ENCODE measurements around the gene ATP13A3.

Gene ATP13A3

DNA sequence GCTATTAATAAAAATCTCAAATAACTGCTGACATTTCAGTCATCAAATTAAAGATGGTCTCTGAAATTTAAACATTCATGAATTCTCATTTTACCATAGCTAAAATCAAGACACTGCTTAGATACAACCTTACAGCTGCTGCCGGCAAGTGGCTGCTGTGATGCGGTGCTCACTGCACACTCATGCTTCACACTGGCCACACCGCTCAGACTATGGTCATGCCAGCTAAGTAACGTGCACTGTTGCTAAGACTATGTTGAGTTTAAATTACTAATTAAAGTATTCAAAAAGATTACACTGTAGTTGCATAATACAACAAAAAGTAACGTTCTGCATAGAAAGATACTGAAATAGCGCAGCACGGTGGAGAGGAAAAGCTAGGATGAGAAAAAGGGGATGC lies 12.1 kb downstream of the ATP13A3 start:
- DNase-seq = no peak

DNA sequence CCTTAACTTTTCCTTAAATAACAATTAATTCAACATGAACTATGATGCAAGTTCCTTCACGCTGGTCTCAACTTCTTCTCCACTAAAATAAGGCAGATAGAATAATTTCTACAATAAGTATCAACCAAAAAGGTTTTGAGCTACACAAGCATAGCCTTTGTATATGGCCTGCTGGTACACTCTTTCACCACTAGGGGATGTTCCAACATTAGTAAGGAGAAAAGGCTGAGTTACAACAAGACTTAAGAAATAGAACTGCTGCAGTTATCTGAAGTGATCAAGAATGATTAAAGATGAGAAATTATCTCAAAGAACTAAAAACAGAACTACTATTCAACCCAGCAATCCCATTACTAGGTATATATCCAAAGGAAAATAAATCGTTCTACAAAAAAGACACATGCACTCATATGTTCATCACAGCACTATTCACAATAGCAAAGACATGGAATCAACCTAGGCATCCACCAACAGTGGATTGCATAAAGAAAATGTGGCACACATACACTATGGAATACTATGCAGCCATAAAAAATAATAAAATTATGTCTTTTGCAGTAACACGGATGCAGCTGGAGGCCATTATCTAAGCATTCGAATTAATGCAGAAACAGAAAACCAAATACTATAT lies 14.4 kb downstream of the ATP13A3 start:
- DNase-seq = no peak

DNA sequence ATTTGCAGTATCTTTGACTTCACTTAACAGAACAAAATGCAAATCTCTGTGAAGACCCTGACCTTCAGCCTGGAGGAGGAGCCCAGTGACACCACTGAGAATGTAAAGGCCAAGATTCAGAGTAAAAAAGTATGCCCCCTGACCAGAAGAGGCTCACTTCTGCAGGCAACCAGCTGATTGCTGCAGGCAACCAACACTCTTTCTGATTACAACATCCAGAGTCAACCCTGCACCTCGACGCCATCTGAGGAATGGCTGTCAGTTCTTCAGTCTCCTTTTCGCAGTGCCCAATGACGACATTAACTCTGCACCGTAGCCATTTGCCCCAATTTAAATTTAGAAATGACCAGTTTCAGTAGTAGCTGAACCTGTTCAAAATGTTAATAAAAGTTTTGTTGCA lies 14.9 kb downstream of the ATP13A3 start:
- DNase-seq = no peak

DNA sequence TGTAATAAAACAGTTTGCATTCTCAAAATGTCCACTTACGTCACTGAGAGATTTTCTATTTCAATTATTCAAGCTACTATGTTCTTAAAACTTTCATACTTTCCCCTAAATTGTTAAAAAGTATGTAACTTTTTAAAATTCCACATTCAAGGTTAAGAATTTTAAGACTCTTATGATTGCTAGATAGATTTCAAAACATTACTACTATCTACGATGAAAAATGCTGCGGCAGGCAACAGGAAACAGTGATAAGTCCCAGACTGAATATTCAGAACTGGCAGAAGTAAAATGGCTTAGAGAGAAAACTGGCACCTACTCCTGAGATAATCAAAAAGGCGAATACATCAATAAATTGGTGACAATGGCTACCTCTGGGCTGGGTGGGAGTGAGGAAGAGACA lies 16.2 kb downstream of the ATP13A3 start:
- no peak for DNase-seq

DNA sequence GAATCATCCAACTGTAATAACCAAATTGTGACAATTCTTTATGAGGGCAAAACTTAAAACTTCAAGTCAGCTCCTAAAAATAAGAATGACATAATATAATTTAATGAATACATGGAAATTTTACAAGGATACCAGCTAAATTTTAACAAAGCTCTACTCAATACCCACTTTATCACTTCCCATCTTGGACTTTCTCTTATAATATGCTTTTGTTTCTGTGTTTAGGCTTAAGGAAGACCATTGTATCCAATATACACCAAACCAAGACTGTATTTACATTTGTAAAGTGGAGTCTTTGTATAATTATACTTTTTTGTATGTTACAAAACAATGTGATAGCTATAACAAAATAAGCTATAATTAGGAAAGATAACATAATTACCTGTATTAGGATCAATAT lies 16.8 kb downstream of the ATP13A3 start:
- DNase-seq = no peak

DNA sequence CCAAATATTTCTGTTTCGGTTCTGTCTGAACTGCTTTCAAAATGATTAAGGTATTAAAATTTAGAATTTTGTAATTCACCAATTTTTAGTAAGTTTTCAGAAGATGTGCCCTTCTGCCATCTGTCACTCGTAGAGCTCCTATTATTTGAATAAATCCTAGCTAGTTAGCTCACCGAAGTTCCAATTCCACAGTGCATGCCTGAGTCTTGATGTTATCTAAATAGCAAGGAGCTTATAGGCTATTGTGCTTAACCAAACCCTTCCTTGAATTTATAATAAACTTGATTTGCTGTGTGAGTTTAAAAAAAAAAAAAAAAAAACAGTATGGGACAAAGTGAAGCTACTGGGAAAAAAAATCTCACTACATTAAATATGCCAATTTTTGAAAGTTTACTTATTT lies 18.7 kb downstream of the ATP13A3 start:
- no peak for DNase-seq

DNA sequence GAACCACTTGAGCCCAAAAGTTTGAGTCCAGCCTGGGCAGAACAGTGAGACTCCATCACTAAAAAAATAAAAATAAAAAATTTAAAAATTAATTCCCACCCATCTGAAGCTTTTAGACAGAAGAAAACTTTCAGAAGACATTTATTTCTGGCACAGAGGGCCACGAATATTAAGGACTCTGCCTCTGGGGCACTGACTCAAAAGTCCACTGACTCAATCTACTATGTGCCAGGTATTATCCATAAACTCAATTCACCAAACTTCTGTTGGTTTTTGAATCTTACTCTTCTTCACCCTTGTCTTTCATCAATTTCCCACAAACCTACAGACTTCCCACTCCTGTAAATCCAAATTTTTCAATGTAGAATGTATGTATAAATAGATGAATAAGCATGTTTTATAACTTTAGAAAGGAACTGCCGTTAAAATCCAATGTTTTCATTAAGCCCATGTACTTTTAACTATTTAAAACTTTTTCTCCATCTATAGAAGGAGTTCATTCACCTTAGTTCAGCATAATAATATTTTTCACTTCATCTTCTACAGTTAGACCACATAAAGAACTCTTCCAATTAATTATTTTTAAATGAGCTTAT lies 19.9 kb downstream of the ATP13A3 start:
- no peak for DNase-seq

DNA sequence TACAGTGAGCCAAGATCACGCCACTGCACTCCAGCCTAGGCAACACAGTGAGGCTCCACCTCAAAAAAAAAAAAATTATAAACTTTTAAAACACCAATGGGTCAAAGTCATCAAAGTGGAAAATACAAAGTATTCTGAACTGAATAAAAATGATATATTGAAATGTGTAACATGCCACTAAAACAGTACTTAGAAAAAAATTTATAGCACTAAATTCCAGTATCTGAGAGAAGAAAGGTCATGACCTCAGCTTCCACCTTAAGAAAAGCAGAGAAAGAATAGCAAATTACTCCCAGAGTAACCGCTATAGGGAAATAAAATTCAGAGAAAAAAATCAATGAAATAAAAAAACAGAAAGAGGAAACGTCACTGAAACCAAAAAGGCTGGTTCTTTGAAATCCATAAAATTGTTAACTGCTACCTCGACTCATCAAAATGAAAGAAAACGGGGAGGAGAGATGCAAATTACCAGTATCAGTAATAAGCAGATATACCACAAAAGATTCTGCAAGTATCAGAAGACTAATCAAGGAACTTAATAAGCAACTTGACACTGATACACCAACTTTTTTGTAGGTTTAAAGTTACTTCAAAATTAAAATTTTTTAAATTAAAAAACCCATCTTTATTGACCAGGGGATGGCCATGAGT lies 20.8 kb downstream of the ATP13A3 start:
- no peak for DNase-seq

DNA sequence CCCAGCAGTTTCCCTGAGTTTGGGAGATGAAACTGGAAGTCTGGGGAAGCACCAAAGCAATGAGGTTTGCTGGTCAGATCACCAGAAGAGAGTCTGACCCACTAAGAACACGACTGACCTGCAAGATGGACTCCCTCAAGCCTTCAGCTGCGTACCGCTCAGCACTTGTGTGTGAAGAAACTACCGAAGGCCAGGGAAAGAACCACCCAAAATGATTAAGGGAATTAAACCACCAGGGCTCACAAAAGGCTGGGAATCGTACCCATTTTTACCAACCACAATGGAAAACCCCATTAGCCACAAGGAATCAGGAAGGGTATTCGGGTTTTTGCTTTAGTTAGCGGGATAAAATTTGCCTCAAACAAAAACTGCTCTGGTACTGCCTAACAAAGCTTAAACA lies 21.6 kb downstream of the ATP13A3 start:
- DNase-seq = no peak

DNA sequence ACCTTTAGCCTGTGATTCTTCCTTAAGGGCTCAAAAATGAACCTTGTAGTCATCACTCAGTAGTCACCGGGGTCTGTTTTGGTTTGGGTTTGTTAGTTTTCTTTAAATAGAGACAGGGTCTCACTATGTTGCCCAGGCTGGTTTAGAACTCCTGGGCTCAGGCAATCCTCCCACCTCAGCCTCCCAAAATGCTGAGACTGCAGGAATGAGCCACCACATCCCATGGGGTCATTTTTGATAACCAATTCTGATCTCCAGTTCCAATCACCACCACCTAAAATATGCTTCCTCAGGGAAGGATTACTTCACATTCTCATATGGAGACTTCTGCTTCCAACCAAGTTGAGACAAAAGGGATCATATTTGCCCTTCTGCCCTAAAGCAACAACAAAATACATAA lies 22.1 kb downstream of the ATP13A3 start:
- no peak for DNase-seq

DNA sequence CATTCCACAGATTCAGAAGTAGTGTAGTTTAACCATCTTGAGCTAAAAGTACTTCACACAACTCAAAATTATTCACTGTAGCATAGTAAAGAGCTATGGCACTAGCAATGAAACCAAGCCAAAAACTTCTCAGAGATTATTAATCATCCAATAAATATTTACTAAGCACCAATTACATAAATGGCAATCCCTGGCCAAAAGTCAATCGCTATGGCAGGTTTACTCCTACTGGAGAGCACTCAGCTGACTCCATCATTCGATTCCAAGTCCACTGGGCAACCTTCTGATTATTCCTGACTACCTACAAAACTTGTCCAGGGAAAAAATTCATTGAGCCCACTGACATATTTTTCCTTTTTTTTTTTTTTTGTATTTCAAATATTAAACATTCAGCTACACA lies 23.9 kb downstream of the ATP13A3 start:
- no peak for DNase-seq

DNA sequence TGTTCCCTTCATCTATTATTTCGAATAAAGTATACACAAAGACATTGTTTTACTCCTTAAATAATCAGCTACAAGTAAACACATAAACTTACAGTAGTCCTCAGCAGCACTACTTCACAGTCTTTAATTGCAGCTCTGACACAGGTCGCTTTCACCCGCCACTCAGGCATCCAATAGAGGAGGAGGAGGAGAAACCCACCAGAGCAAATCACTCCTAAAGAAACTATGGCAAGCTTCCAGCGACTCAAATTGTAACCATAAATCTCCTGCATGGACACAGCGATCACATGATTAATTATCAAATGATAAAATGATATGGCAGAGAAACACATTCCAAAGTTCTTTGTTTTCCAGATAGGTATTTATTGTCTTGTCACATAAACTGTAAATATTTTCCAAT lies 26.2 kb downstream of the ATP13A3 start:
- no peak for DNase-seq

DNA sequence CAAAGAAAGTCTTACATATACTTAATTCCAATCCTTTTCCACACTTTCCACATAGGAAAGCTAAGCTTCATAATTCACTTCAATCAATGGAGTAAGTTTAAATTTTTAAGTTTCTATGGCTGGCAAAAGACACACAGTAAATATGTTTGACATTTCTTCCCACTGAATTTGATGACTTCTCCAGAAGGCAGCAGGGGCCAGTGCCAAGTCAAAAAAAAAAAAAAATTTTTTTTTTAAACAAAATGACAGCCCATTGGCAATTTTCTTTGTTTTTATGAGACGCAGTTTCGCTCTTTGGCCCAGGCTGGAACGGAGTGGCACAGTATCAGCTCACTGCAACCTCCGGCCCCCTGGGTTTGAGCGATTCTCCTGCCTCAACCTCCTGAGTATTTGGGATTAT lies 28.7 kb downstream of the ATP13A3 start:
- no peak for DNase-seq

DNA sequence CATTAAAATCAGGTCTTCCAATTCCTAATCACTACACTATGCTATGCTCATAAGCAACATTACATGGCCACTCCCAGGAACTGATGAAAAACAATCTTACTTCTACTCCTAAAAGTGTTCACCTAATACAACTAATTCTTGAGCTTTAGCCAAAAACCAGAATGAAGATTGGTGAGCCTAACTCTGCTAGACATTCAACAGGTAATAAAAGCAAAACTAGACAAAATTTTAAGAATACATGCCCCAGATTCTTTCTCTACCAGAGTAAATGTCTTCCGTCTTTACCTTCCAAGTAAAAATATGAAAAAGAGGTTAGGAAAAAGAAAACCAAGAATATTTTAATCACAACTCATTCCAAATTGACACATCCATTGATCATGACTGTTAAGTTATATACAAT lies 31.3 kb downstream of the ATP13A3 start:
- no peak for DNase-seq

DNA sequence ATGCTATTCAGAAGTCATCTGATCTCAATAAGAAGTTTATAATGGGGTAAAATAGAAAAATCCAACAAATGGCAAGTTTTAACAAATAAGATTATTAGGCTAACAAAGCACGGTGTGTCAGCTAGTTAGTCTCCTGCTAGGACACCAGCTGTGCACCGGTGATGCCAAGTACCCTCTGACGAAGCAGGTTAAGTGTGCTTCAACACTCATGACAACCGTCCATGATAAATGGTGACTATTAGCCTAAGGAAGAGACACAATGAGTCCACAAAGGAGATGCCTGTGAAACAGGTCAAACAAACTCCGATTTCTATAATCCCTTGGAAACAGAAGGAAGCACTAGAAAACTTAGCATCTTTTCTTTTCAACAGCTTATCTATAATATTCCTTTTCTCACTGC lies 36.5 kb downstream of the ATP13A3 start:
- DNase-seq = no peak

DNA sequence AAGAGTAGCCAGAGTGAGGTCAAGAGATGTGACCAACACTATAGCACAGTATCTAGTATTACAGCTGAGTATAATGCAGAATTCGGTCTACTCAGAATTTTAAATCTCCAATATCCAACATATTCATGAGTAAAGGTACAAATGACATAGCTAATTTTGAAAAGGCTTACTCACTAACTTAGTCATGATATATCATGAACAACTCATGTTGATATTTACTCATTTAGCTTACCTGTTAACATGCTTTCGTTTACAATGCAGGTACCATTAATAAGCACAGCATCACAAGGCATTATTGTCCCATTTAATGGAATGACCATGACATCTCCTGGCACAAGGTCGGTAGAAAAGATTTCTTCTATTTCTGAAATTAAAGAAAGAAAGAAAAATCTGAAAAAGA lies 36.9 kb downstream of the ATP13A3 start:
- DNase-seq = no peak

DNA sequence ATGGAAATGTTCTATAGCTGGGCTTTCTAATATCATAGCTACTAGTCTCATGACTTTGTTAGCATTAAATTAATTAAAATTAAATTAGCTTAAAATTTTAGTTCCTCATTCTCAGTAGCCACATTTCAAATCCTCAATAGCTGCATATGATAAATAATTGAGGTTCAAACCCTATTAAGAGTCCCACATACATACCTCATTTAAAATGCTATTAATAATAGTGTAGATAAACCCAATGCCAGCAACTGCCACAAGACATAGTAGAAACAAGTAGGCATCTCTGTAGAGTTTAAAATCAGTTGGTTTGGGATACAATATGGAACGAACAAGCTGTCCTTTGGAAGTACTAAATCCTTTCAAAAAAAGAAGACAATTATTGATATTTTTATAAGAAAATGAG lies 39.1 kb downstream of the ATP13A3 start:
- no peak for DNase-seq

DNA sequence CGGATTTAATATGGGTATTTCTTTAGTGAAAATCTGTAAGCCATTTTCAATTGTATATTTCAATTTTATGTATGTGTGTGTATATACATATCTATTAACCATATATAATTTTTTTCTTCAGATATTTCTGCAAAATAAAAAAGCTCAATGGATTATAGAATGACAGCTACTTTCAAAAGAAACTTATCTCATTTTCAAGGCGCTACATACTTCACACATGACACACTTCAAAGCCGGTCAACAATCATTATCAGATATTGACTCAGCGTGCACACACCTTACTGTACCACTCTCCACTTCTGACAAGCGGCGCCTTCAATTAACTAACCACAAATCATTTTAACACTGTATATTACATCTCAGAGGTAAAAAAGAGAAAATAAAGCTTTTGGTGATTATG lies 39.6 kb downstream of the ATP13A3 start:
- DNase-seq = no peak

DNA sequence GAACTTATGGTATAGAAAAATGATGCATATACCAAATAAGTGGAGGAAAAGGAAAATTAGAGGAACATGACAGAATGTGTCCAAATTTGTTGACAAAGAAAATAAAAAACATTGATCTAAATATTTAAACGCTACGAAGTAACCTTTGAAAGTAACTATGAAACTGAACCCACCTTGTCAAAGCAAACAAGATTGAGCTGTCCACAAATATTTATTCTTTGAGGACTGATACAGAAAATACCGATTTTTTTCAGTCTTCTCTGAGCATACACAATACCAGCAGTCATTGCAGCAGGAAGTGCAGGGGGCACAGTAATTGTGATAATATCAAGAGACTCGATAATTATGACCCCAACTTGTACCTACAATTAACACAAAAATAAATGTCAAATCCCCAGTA lies 40.0 kb downstream of the ATP13A3 start:
- DNase-seq = no peak

DNA sequence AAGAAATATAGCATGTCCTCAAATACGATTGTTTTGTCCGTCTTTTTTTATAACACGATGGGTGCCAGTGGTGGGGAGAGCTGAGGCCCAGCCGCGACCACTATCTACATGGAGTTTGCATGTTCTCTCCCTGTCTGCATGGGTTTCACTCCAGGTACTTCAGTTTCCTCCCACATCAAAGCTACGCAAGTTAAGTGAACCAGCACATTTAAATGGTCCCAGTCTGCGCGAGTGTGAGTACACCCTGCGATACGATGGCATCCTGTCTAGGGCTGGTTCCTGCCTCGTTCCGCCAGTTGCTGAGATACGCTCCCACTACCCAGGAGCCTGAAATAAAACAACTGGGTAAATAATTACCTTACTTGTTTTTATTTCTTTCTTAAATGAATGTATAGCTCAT lies 40.6 kb downstream of the ATP13A3 start:
- no peak for DNase-seq

DNA sequence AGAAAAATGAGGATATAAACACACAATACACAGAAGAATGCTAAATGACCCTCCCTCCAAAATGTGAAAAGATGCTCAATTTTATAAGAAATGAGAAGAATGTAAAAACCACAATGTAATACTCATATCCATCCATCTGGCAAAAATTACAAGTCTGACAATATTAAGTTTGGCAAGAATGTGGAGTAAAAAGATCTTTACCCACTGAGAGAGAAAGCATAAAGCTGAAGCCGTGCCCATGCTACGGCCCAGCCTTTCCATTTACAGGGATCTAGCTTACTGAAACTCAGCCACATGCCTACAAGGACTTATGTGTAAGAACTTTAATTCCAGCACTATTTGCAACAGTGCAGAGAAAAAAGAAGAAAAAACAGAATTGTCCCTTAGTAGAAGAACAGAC lies 42.9 kb downstream of the ATP13A3 start:
- DNase-seq = no peak

DNA sequence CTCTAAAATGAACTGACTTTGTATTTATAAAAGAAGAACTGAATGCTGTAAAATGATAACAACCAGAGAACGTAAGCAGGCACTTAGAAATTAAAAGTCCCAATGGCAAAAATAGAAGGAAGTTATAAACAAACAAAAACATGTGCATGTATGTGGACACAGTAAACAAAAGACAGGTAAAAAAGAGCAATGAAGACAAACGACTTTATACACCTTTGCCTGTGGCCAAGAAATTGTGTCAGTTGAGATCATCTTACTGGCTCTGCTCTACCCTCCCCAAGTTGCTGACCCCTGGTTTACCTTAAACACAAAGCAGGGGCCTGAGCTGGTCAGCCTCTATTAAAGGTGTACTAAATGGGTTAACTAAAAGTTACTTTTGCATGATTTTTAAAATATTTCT lies 46.0 kb downstream of the ATP13A3 start:
- DNase-seq = no peak

DNA sequence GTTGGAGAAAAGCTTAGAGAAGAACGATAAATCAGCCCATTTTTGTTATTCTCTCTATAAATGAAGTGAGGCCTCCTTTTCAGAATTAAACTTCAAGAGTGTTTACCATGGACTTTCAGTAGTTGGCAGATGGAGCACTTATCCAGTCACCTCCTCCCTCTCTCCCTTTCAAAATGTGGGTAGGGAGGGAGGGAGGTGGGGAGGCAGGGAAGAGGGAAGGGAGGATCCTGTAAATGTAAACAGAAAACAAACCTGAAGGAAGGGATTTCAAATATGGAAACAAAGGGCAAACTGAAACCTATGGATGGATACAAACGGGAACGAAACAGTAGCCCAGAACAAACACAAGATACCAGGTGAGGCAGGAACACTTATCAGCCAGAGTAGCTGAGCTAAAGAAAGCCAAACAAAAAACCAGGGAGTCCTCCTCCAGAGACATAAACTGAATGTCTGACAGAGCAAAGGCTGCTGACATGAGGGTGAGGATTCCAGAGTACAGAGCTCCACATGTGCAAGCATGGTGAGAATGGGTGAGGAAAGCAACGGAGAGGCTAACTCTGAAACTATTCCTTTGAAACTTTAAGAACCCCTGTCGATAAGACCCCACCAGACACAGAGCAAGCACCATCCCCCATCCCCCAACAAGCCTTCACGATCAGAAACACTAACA lies 46.8 kb downstream of the ATP13A3 start:
- DNase-seq = no peak

DNA sequence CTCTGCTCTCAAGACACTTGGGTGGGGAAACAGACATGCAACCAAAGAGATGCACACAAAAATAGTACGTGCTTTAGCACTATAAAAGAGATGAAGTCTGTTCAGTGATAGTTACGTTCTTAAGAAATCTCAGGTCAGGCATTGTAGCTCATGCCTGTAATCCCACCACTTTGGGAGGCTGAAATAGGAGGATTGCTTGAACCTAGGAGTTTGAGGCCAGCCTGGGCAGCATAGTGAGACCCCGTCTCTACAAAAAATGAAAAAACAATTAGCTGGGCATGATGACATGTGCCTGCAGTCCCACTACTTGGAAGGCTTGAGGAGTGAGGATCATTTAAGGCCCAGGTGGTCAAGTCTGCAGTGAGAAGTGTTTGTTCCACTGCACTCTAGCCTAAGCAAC lies 52.3 kb downstream of the ATP13A3 start:
- DNase-seq = no peak
